Endodermal cell (in vitro differentiated cells): ENCODE measurements around the gene CDK11A. TPM values are rescaled to one million over a fixed set of nuclear protein-coding genes. Genes with fewer than 3 reads are reported as not detected.

Source experiments
- DNase-seq: peaks from one replicate; pipeline ENCODE4 v3.0.0-alpha.2; 2017
- H3K27ac ChIP-seq: 2 replicates; pipeline ENCODE4 v1.5.1; 2013; ENCODE audit warnings: mild to moderate bottlenecking, low read depth, low read length, moderate library complexity
- H3K27me3 ChIP-seq: 2 replicates; pipeline ENCODE4 v1.6.1; 2013; ENCODE audit warnings: mild to moderate bottlenecking, low read length, moderate library complexity; ENCODE audit not compliant: insufficient read depth, control insufficient read depth, poor library complexity, severe bottlenecking
- H3K36me3 ChIP-seq: 2 replicates; pipeline ENCODE4 v1.7.0; 2013; ENCODE audit warnings: mild to moderate bottlenecking, low read length, moderate library complexity; ENCODE audit not compliant: control insufficient read depth, insufficient read depth
- H3K4me1 ChIP-seq: one replicate; pipeline ENCODE4 v1.7.0; 2013; ENCODE audit warnings: low read length; ENCODE audit not compliant: control insufficient read depth, insufficient read depth
- H3K4me3 ChIP-seq: 2 replicates; pipeline ENCODE4 v1.5.1; 2013; ENCODE audit warnings: mild to moderate bottlenecking, low read length, moderate library complexity
- H3K9ac ChIP-seq: 2 replicates; pipeline ENCODE4 v1.6.1; 2013; ENCODE audit warnings: mild to moderate bottlenecking, low read length, moderate library complexity; ENCODE audit not compliant: poor library complexity, severe bottlenecking; ENCODE audit errors: extremely low read depth
- H3K9me3 ChIP-seq: 2 replicates; pipeline ENCODE4 v1.6.1; 2013; ENCODE audit warnings: mild to moderate bottlenecking, low read length, moderate library complexity; ENCODE audit not compliant: control insufficient read depth
- H3K27ac Mint-ChIP-seq: 2 replicates; pipeline ENCODE4 v1.8.0; 2020; ENCODE audit warnings: mixed read lengths
- H3K27me3 Mint-ChIP-seq: 2 replicates; pipeline ENCODE4 v1.8.0; 2021; ENCODE audit warnings: mild to moderate bottlenecking, mixed read lengths; ENCODE audit not compliant: insufficient read depth
- H3K36me3 Mint-ChIP-seq: 2 replicates; pipeline ENCODE4 v1.8.0; 2020; ENCODE audit warnings: low read depth, mixed read lengths
- H3K4me1 Mint-ChIP-seq: 2 replicates; pipeline ENCODE4 v1.8.0; 2020; ENCODE audit warnings: mixed read lengths
- H3K4me3 Mint-ChIP-seq: 2 replicates; pipeline ENCODE4 v1.8.0; 2020; ENCODE audit warnings: mild to moderate bottlenecking, moderate library complexity, mixed read lengths
- H3K9me3 Mint-ChIP-seq: 2 replicates; pipeline ENCODE4 v1.8.0; 2020; ENCODE audit warnings: mild to moderate bottlenecking, mixed read lengths
- WGBS, 2 experiments: methylation state at CpG; one replicate each; pipeline versions ENCODE4 v1.1.5 to v1.1.7; 2013; ENCODE audit warnings: missing lambda C conversion rate in 2 of 2, mixed read lengths in 1 of 2; ENCODE audit not compliant: insufficient coverage in 1 of 2, insufficient read length in 1 of 2; 5-methylcytosine and 5-hydroxymethylcytosine counted together
- total RNA-seq, 2 donors: library from RNA; stranded (reverse); fragmentation: NEBNext Ultra II Directional in 1 of 2; extraction: Animal tissue kit (Norgen Biotek cat#: 25700) in 1 of 2; gene quantifications; 2 replicates in 1 of 2; 3 replicates in 1 of 2; pipeline ENCODE4 v1.2.1, GENCODE V29; 2021
- TF ChIP-seq, protein P1 (sequence below): fragments of 200-600 bp; sonication (generic); conservative IDR thresholded peaks from 2 replicates; pipeline ENCODE4 v1.5.0; 2021; ENCODE audit warnings: antibody characterized with exemption, mild to moderate bottlenecking

CDK11A gene
- total RNA-seq, 2 donors from 2014 or later = 61.0 to 62.1 TPM

GRCh38 chr1:1672181-1672965 lies 51.8 kb downstream of the CDK11A start:
- no peak overlapping the region for H3K9ac ChIP-seq
- H3K36me3 Mint-ChIP-seq = peaks cover 40% of the 10 kb centered on the region

DNA sequence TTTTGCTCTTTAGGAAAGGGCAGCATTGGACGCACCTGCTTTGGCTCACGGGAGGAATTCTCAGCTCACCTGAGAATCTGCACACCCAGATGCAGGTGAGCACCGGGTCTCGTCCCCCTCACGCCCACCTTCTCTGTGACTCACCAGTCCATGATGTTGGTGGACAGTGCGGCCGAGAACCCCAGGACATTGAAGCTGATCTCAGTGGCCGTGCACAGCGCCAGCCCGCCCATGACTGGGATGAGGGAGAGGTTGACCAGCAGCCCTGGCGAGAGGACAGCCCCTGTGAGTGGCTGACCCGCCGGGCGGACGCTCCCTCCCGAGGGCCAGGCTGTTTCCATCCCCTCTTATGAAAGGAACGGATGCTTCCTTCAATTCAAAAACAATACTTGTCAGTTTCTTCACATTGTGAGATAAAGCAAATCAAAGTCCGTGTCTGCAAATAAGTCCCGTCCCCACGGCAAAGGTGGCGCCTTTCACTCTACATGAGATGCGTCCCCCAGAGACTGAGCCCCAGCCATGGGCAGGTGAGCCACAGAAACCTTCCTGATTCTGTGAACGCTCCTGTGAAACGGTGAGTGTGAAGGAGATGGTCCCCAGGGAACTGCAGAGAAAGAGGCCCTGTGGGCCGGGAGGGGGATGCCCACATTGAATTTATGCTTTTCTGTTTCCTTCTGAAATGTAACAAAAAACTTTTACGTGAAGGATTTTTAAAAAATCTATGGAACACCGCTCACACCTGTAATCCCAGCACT lies 52.6 kb downstream of the CDK11A start:
- H3K4me1 Mint-ChIP-seq = no peaks in the 10 kb centered on the region
- no peak overlapping the region for H3K4me3 Mint-ChIP-seq
- H3K36me3 ChIP-seq = peaks cover 35% of the 10 kb centered on the region
- TF ChIP-seq, protein P1, sequence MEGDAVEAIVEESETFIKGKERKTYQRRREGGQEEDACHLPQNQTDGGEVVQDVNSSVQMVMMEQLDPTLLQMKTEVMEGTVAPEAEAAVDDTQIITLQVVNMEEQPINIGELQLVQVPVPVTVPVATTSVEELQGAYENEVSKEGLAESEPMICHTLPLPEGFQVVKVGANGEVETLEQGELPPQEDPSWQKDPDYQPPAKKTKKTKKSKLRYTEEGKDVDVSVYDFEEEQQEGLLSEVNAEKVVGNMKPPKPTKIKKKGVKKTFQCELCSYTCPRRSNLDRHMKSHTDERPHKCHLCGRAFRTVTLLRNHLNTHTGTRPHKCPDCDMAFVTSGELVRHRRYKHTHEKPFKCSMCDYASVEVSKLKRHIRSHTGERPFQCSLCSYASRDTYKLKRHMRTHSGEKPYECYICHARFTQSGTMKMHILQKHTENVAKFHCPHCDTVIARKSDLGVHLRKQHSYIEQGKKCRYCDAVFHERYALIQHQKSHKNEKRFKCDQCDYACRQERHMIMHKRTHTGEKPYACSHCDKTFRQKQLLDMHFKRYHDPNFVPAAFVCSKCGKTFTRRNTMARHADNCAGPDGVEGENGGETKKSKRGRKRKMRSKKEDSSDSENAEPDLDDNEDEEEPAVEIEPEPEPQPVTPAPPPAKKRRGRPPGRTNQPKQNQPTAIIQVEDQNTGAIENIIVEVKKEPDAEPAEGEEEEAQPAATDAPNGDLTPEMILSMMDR = no peak
- H3K27ac Mint-ChIP-seq = no peak overlapping the region
- WGBS, 2 experiments = 94 to 96% methylated on average over 18 to 27 of the region's 27 CpGs
- H3K9me3 Mint-ChIP-seq = no peaks in the 10 kb centered on the region
- H3K9ac ChIP-seq = no peak overlapping the region
- H3K4me3 ChIP-seq = no peak overlapping the region
- no peaks in the 10 kb centered on the region for H3K9me3 ChIP-seq
- H3K27ac ChIP-seq = no peak overlapping the region
- peaks cover 40% of the 10 kb centered on the region for H3K36me3 Mint-ChIP-seq
- no peak for DNase-seq
- no peaks in the 10 kb centered on the region for H3K27me3 Mint-ChIP-seq
- no peaks in the 10 kb centered on the region for H3K4me1 ChIP-seq
- H3K27me3 ChIP-seq = no peaks in the 10 kb centered on the region

More at GRCh38 chr1:1672181-1672965, 51.8 kb downstream of the CDK11A start:
- H3K36me3 ChIP-seq = peaks cover 34% of the 10 kb centered on the region
- no peaks in the 10 kb centered on the region for H3K27me3 ChIP-seq
- 95 to 96% methylated on average over 23 to 25 of the region's 25 CpGs for WGBS, 2 experiments
- Mint-ChIP-seq H3K9me3 (no peaks in the 10 kb centered on the region), H3K4me3 (no peak overlapping the region), H3K27me3 (no peaks in the 10 kb centered on the region), H3K27ac (no peak overlapping the region), H3K4me1 (no peaks in the 10 kb centered on the region)
- no peaks in the 10 kb centered on the region for H3K4me1 ChIP-seq
- H3K9me3 ChIP-seq = no peaks in the 10 kb centered on the region
- DNase-seq = no peak
- no peak overlapping the region for H3K27ac ChIP-seq
- H3K4me3 ChIP-seq = no peak overlapping the region
- TF ChIP-seq, protein P1 = no peak

GRCh38 chr1:1670866-1671265 lies 53.3 kb downstream of the CDK11A start:
- Histone ChIP-seq H3K4me1 (no peaks in the 10 kb centered on the region), H3K27ac (no peak overlapping the region), H3K9me3 (no peaks in the 10 kb centered on the region), H3K36me3 (peaks cover 42% of the 10 kb centered on the region), H3K27me3 (no peaks in the 10 kb centered on the region), H3K4me3 (no peak overlapping the region), H3K9ac (no peak overlapping the region)
- H3K36me3 Mint-ChIP-seq = peaks cover 47% of the 10 kb centered on the region
- DNase-seq = no peak
- H3K4me1 Mint-ChIP-seq = no peaks in the 10 kb centered on the region
- no peak overlapping the region for H3K27ac Mint-ChIP-seq
- no peak overlapping the region for H3K4me3 Mint-ChIP-seq
- 95 to 97% methylated on average over 21 to 24 of the region's 24 CpGs for WGBS, 2 experiments
- TF ChIP-seq, protein P1 = no peak
- no peaks in the 10 kb centered on the region for H3K27me3 Mint-ChIP-seq
- no peaks in the 10 kb centered on the region for H3K9me3 Mint-ChIP-seq
